ENCODE data around the gene MAB21L1. TPM values are rescaled to one million over a fixed set of nuclear protein-coding genes. Genes with fewer than 3 reads are reported as not detected.

Gene MAB21L1
- total and polyA plus RNA-seq, 2 donors (not counting 1 experiment from before 2014, with no cell fraction given): not detected

GRCh38 chr13:35479038-35479492, 2.6 kb upstream of the MAB21L1 start:
- CTCF ChIA-PET: no interaction called here
- no peak for DNase-seq
- POLR2A ChIA-PET: no interaction called here
- no peaks in the 10 kb centered on the region for H3K36me3 ChIP-seq (replicated peaks in 1 of 2; ENCODE audit: control extremely low read depth in 1 of 2, control insufficient read depth in 1 of 2, extremely low read depth in 1 of 2, insufficient read depth in 2 of 2, low read length in 1 of 2)
- H3K4me1 ChIP-seq (ENCODE audit: control insufficient read depth in 2 of 2, insufficient read depth in 2 of 2, low read length in 2 of 2): peaks cover 30 to 45% of the 10 kb centered on the region in 2 donors
- H2AFZ ChIP-seq (ENCODE audit: insufficient read depth, low read depth, low read length, poor library complexity, severe bottlenecking): no peak overlapping the region
- Mint-ChIP-seq H3K4me1 (peaks cover 27% of the 10 kb centered on the region), H3K27me3 (peaks cover 55% of the 10 kb centered on the region), H3K4me3 (no peak overlapping the region), H3K9me3 (ENCODE audit: insufficient read depth) (peaks cover 2% of the 10 kb centered on the region), H3K27ac (no peak overlapping the region)
- intact Hi-C loops (cut with micrococcal nuclease): no loop called here
- peaks cover 0 to 27% (median 0%) of the 10 kb centered on the region in 3 donors for H3K9me3 ChIP-seq (ENCODE audit: control extremely low read depth in 1 of 3, control insufficient read depth in 2 of 3, insufficient read depth in 1 of 3, low read length in 2 of 3)
- ATAC-seq (ENCODE audit: low read depth): no peak
- 50% methylated on average over 13 of the region's 14 CpGs for WGBS (ENCODE audit: insufficient coverage)
- H3K79me2 ChIP-seq (ENCODE audit: control insufficient read depth, insufficient read depth, low read length): no peaks in the 10 kb centered on the region
- H3K27me3 ChIP-seq (replicated peaks in 1 of 4; ENCODE audit: control extremely low read depth in 1 of 4, control insufficient read depth in 3 of 4, insufficient read depth in 4 of 4, low read length in 3 of 4): peaks cover 3 to 51% (median 48%) of the 10 kb centered on the region in 4 experiments
- no peaks in the 10 kb centered on the region for H4K20me1 ChIP-seq (ENCODE audit: control insufficient read depth, insufficient read depth, low read length, poor library complexity, severe bottlenecking)
- H3K9ac ChIP-seq (ENCODE audit: low read length): no peak overlapping the region
- no peak overlapping the region for H3K4me3 ChIP-seq (ENCODE audit: control extremely low read depth in 1 of 5, extremely low read depth in 1 of 5, insufficient read depth in 1 of 5, low read depth in 2 of 5, low read length in 4 of 5)
- peak overlapping the region; percentile 49 for H3K4me2 ChIP-seq (replicated peaks; ENCODE audit: low read depth, low read length, poor library complexity, severe bottlenecking)
- no peak overlapping the region for H3K27ac ChIP-seq (ENCODE audit: low read length in 2 of 2)
- no peak for TF ChIP-seq CTCF (IDR thresholded peaks at IDR 0.05)
- TF ChIP-seq EZH2 (IDR thresholded peaks at IDR 0.05; ENCODE audit: borderline replicate concordance, insufficient read depth, low read depth, low read length, poor library complexity, severe bottlenecking): no peak

GRCh38 chr13:35478271-35479037, 2.0 kb upstream of the MAB21L1 start:
- Histone ChIP-seq H3K4me1 (ENCODE audit: control insufficient read depth in 2 of 2, insufficient read depth in 2 of 2, low read length in 2 of 2) (peaks cover 30 to 45% of the 10 kb centered on the region in 2 donors), H3K9ac (ENCODE audit: low read length) (no peak overlapping the region), H3K9me3 (ENCODE audit: control extremely low read depth in 1 of 3, control insufficient read depth in 2 of 3, insufficient read depth in 1 of 3, low read length in 2 of 3) (peaks cover 0 to 27% (median 0%) of the 10 kb centered on the region in 3 donors), H3K36me3 (replicated peaks in 1 of 2; ENCODE audit: control extremely low read depth in 1 of 2, control insufficient read depth in 1 of 2, extremely low read depth in 1 of 2, insufficient read depth in 2 of 2, low read length in 1 of 2) (no peaks in the 10 kb centered on the region), H3K4me3 (ENCODE audit: control extremely low read depth in 1 of 5, extremely low read depth in 1 of 5, insufficient read depth in 1 of 5, low read depth in 2 of 5, low read length in 4 of 5) (no peak overlapping the region), H3K4me2 (replicated peaks; ENCODE audit: low read depth, low read length, poor library complexity, severe bottlenecking) (peak overlapping the region; percentile 49), H3K27ac (ENCODE audit: low read length in 2 of 2) (no peak overlapping the region), H2AFZ (ENCODE audit: insufficient read depth, low read depth, low read length, poor library complexity, severe bottlenecking) (no peak overlapping the region), H3K27me3 (replicated peaks in 1 of 4; ENCODE audit: control extremely low read depth in 1 of 4, control insufficient read depth in 3 of 4, insufficient read depth in 4 of 4, low read length in 3 of 4) (peaks cover 3 to 57% (median 51%) of the 10 kb centered on the region in 4 experiments), H4K20me1 (ENCODE audit: control insufficient read depth, insufficient read depth, low read length, poor library complexity, severe bottlenecking) (no peaks in the 10 kb centered on the region), H3K79me2 (ENCODE audit: control insufficient read depth, insufficient read depth, low read length) (no peaks in the 10 kb centered on the region)
- ATAC-seq (ENCODE audit: low read depth): no peak
- intact Hi-C loops (cut with micrococcal nuclease): no loop called here
- H3K27me3 Mint-ChIP-seq: peaks cover 56% of the 10 kb centered on the region
- H3K4me1 Mint-ChIP-seq: peaks cover 27% of the 10 kb centered on the region
- WGBS (ENCODE audit: insufficient coverage): 12% methylated on average over 51 of the region's 51 CpGs
- H3K4me3 Mint-ChIP-seq: peak overlapping the region; percentile 5
- H3K27ac Mint-ChIP-seq: no peak overlapping the region
- ChIA-PET POLR2A (no interaction called here), CTCF (no interaction called here)
- DNase-seq: peak; percentile 22
- TF ChIP-seq EZH2 (IDR thresholded peaks at IDR 0.05; ENCODE audit: borderline replicate concordance, insufficient read depth, low read depth, low read length, poor library complexity, severe bottlenecking) (no peak), CTCF (IDR thresholded peaks at IDR 0.05) (no peak)
- peaks cover 2% of the 10 kb centered on the region for H3K9me3 Mint-ChIP-seq (ENCODE audit: insufficient read depth)
